OCI-LY3 (cell line): ENCODE data around the gene CORO2B.

Experiments
- H2AFZ ChIP-seq: fragments of 200-600, 300-600 bp; shearing (Covaris generic); 2 replicates; pipeline ENCODE4 v1.6.0; 2014; ENCODE audit warnings: antibody characterized with exemption, low read depth, low read length
- H3K27ac ChIP-seq: fragments of 200-600, 300-600 bp; sonication (generic); 2 replicates; pipeline ENCODE4 v1.5.1; 2014; ENCODE audit warnings: mild to moderate bottlenecking, low read length, moderate library complexity, mixed read lengths
- H3K27me3 ChIP-seq: fragments of 200-600, 300-600 bp; sonication (generic); 2 replicates; pipeline ENCODE4 v1.6.1; 2014; ENCODE audit warnings: low read depth, low read length, mixed read lengths
- H3K36me3 ChIP-seq: fragments of 200-600, 300-600 bp; sonication (generic); replicated peaks from 2 replicates; pipeline ENCODE3; 2014; ENCODE audit warnings: low read depth, low read length, mixed read lengths
- H3K4me1 ChIP-seq: fragments of 300-600, 200-600 bp; sonication (generic); 2 replicates; pipeline ENCODE4 v1.6.1; 2014; ENCODE audit warnings: low read length, mixed read lengths
- H3K4me2 ChIP-seq: fragments of 200-600, 300-600 bp; sonication (generic); 2 replicates; pipeline ENCODE4 v1.6.1; 2014; ENCODE audit warnings: low read length, mixed read lengths
- H3K4me3 ChIP-seq: fragments of 300-600, 200-600 bp; sonication (generic); 2 replicates; pipeline ENCODE4 v1.5.1; 2014; ENCODE audit warnings: antibody characterized with exemption, mild to moderate bottlenecking, low read length, moderate library complexity
- H3K79me2 ChIP-seq: fragments of 300-600, 200-600 bp; shearing (Covaris generic); 2 replicates; pipeline ENCODE4 v1.6.1; 2014; ENCODE audit warnings: mild to moderate bottlenecking, low read length, mixed read lengths
- H3K9ac ChIP-seq: fragments of 300-600, 200-600 bp; shearing (Covaris generic); 2 replicates; pipeline ENCODE4 v1.6.0; 2014; ENCODE audit warnings: mild to moderate bottlenecking, low read length, moderate library complexity
- H3K9me3 ChIP-seq: fragments of 200-600, 300-600 bp; shearing (Covaris generic); 2 replicates; pipeline ENCODE4 v1.6.1; 2014; ENCODE audit warnings: low read length, mixed read lengths; ENCODE audit not compliant: insufficient read depth
- H4K20me1 ChIP-seq: fragments of 200-600, 300-600 bp; sonication (generic); 2 replicates; pipeline ENCODE4 v1.6.1; 2016; ENCODE audit warnings: low read length, mixed read lengths; ENCODE audit not compliant: insufficient read depth
- CTCF ChIP-seq: fragments of 200-600, 300-600 bp; sonication (generic); IDR thresholded peaks from 2 replicates; pipeline ENCODE4 v1.5.1; 2014; ENCODE audit warnings: antibody characterized with exemption, low read length, low read depth
- EZH2phosphoT487 ChIP-seq: fragments of 200-600 bp; shearing (Covaris generic); IDR thresholded peaks from 2 replicates; pipeline ENCODE4 v1.6.1; 2018; ENCODE audit warnings: antibody characterized with exemption, mixed run types, low read depth

The CORO2B gene

DNA sequence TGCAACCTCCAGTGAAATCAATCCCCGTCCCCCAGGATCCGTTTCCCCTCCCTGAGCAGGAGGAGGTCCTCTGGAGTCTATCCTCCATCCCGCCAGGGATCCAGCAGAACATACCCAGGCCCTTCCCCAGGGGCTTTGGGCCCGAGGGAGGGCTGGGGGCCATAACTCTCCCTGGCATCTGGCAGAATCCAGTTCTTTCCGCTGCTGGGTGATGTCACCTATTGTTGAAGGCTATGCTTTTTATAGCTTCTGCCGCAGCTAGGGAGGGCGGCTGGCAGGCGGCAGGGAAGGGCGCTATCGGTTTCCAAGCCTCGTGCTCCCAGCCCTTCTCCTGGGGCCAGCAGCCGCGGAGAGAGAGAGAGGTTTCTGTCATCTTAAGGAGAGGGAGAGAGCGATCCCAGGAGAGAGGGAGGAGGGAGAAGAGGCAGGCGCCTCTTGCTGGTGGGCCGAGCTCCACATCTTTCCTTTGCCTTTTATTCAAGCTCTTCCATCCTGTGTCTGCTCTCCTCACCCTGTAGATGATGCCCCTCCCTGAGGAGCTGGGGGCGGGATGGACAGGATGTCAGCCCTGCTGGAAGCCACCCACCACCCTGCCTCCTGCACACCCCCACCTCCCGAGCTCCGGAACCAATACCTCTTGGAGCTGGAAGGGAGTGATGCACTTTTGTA, 121.8 kb downstream of the CORO2B start:
- H3K9me3 ChIP-seq = no peaks in the 10 kb centered on the region
- no peaks in the 10 kb centered on the region for H4K20me1 ChIP-seq
- H3K4me2 ChIP-seq = no peak overlapping the region
- no peak overlapping the region for H3K9ac ChIP-seq
- no peaks in the 10 kb centered on the region for H3K36me3 ChIP-seq
- H2AFZ ChIP-seq = no peak overlapping the region
- no peaks in the 10 kb centered on the region for H3K79me2 ChIP-seq
- no peaks in the 10 kb centered on the region for H3K4me1 ChIP-seq
- peaks cover 14% of the 10 kb centered on the region for H3K27me3 ChIP-seq
- no peak overlapping the region for H3K4me3 ChIP-seq
- no peak overlapping the region for H3K27ac ChIP-seq
- TF ChIP-seq CTCF (no peak), EZH2phosphoT487 (no peak)

DNA sequence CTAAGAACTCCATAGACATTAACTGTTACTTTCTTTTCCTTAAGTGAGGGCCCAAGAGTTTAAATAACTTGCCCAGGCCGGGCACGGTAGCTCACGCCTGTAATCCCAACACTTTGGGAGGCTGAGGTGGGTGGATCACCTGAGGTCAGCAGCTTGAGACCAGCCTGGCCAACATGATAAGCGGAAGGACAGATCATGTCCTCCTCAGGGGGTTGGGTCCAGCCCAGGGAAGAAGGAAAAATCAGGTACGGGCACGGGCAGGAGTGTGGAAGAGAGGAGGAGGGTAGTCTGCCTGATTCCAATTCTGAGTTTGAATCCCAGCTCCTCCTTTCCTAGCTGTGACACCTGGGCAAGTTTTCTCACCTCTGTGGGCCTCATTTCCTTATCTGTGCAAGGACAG, 123.1 kb downstream of the CORO2B start:
- no peak overlapping the region for H3K4me3 ChIP-seq
- no peaks in the 10 kb centered on the region for H3K79me2 ChIP-seq
- no peaks in the 10 kb centered on the region for H4K20me1 ChIP-seq
- no peak overlapping the region for H3K4me2 ChIP-seq
- H2AFZ ChIP-seq = no peak overlapping the region
- H3K9me3 ChIP-seq = no peaks in the 10 kb centered on the region
- H3K4me1 ChIP-seq = no peaks in the 10 kb centered on the region
- H3K27me3 ChIP-seq = peaks cover 25% of the 10 kb centered on the region
- H3K9ac ChIP-seq = no peak overlapping the region
- H3K36me3 ChIP-seq = no peaks in the 10 kb centered on the region
- no peak overlapping the region for H3K27ac ChIP-seq
- no peak for TF ChIP-seq EZH2phosphoT487
- no peak for TF ChIP-seq CTCF

GRCh38 chr15:68704496-68705021, 125.8 kb downstream of the CORO2B start:
- TF ChIP-seq CTCF (no peak), EZH2phosphoT487 (no peak)
- Histone ChIP-seq H3K9me3 (no peaks in the 10 kb centered on the region), H3K27ac (no peak overlapping the region), H3K27me3 (peaks cover 37% of the 10 kb centered on the region), H3K9ac (no peak overlapping the region), H3K4me2 (no peak overlapping the region), H3K4me1 (no peaks in the 10 kb centered on the region), H4K20me1 (no peaks in the 10 kb centered on the region), H3K36me3 (no peaks in the 10 kb centered on the region), H2AFZ (no peak overlapping the region), H3K79me2 (no peaks in the 10 kb centered on the region), H3K4me3 (no peak overlapping the region)

- Histone ChIP-seq H2AFZ (no peak overlapping the region), H4K20me1 (no peaks in the 10 kb centered on the region), H3K9ac (no peak overlapping the region), H3K4me1 (no peaks in the 10 kb centered on the region), H3K36me3 (no peaks in the 10 kb centered on the region), H3K4me2 (no peak overlapping the region), H3K9me3 (no peaks in the 10 kb centered on the region), H3K4me3 (no peak overlapping the region), H3K79me2 (no peaks in the 10 kb centered on the region), H3K27me3 (peaks cover 41% of the 10 kb centered on the region), H3K27ac (no peak overlapping the region)
- no peak for TF ChIP-seq CTCF
- TF ChIP-seq EZH2phosphoT487 = no peak
Measured at GRCh38 chr15:68706256-68706655, 127.5 kb downstream of the CORO2B start.
